ENCODE results near the gene CHRNB1.

Gene CHRNB1

GRCh38 chr17:7462474-7463371 lies 17.9 kb downstream of the CHRNB1 start:
- POLR2A ChIA-PET: interaction anchor here (0.5 to 2.1 kb wide), 4 partner anchors 22 to 188 kb away, joined by 3 to 7 read pairs (median 4); partner anchors contain the start of genes POLR2A and TMEM256
- CTCF ChIA-PET: interaction anchor here (0.6 to 0.9 kb wide), 3 partner anchors 28 to 62 kb away, joined by 5 read pairs; no protein-coding TSS in a partner anchor
- TF ChIP-seq ZNF645 (tag by site-specific recombination; IDR thresholded peaks at IDR 0.05) (no peak), ZNF513 (tag by site-specific recombination; IDR thresholded peaks at IDR 0.05) (peak; percentile 94), ZNF146 (tag by site-specific recombination; IDR thresholded peaks at IDR 0.05) (no peak), OVOL3 (tag by site-specific recombination; IDR thresholded peaks at IDR 0.05) (no peak), ZNF157 (tag by site-specific recombination; IDR thresholded peaks at IDR 0.05) (no peak)
- no peaks in the 10 kb centered on the region for H3K4me1 ChIP-seq (ENCODE audit: control insufficient read depth, insufficient read depth, low read length)
- no peak overlapping the region for H3K27ac ChIP-seq (ENCODE audit: extremely low read depth, low read depth, low read length)
- no peaks in the 10 kb centered on the region for H3K9me3 ChIP-seq (ENCODE audit: control insufficient read depth, insufficient read depth, low read depth, low read length)
- peaks cover 3 to 51% of the 10 kb centered on the region in 2 experiments; a peak in 2 of 3 replicates for H3K36me3 ChIP-seq (ENCODE audit: control insufficient read depth in 2 of 2, insufficient read depth in 1 of 2, low read length in 2 of 2)
- no peak overlapping the region for H3K4me3 ChIP-seq (ENCODE audit: low read depth, low read length)

- Histone ChIP-seq H3K4me3 (ENCODE audit: low read depth, low read length) (no peak overlapping the region), H3K27ac (ENCODE audit: extremely low read depth, low read depth, low read length) (no peak overlapping the region), H3K36me3 (ENCODE audit: control insufficient read depth in 2 of 2, insufficient read depth in 1 of 2, low read length in 2 of 2) (peaks cover 0 to 51% of the 10 kb centered on the region in 2 experiments; a peak in 2 of 3 replicates), H3K4me1 (ENCODE audit: control insufficient read depth, insufficient read depth, low read length) (no peaks in the 10 kb centered on the region), H3K9me3 (ENCODE audit: control insufficient read depth, insufficient read depth, low read depth, low read length) (no peaks in the 10 kb centered on the region)
- POLR2A ChIA-PET: interaction anchor here (1.7 to 2.1 kb wide), 2 partner anchors 21 to 60 kb away, joined by 4 to 7 read pairs; partner anchors contain the start of genes POLR2A and TMEM256
- CTCF ChIA-PET: interaction anchor here (0.9 to 1.4 kb wide), 2 partner anchors 27 kb away, joined by 4 to 5 read pairs; no protein-coding TSS in a partner anchor
- no peak for TF ChIP-seq ZNF571 (tag by site-specific recombination; IDR thresholded peaks at IDR 0.05)
- TF ChIP-seq SCRT1 (tag by site-specific recombination; IDR thresholded peaks at IDR 0.05; ENCODE audit: borderline replicate concordance): no peak
- TF ChIP-seq ZNF423 (tag by site-specific recombination; IDR thresholded peaks at IDR 0.05): no peak
- TF ChIP-seq ZNF600 (tag by site-specific recombination; IDR thresholded peaks at IDR 0.05): no peak
- TF ChIP-seq ZBTB26 (tag by site-specific recombination; optimal IDR thresholded peaks at IDR 0.05): no peak
- no peak for TF ChIP-seq KLF16 (tag by site-specific recombination; IDR thresholded peaks at IDR 0.05)
- no peak for TF ChIP-seq IKZF3 (tag by site-specific recombination; IDR thresholded peaks at IDR 0.05)
- TF ChIP-seq ZNF596 (tag by site-specific recombination; IDR thresholded peaks at IDR 0.05): no peak
- TF ChIP-seq ZNF544 (tag by site-specific recombination; IDR thresholded peaks at IDR 0.05): no peak
- TF ChIP-seq KLF7 (tag by site-specific recombination; IDR thresholded peaks at IDR 0.05; ENCODE audit: borderline replicate concordance): no peak
- no peak for TF ChIP-seq GLI2 (tag by site-specific recombination; IDR thresholded peaks at IDR 0.05; ENCODE audit: borderline replicate concordance, low read depth)
- no peak for TF ChIP-seq ZBTB44 (tag by site-specific recombination; IDR thresholded peaks at IDR 0.05)
- TF ChIP-seq ZNF488 (tag by site-specific recombination; IDR thresholded peaks at IDR 0.05): no peak
- no peak for TF ChIP-seq ZNF785 (tag by site-specific recombination; IDR thresholded peaks at IDR 0.05)
These were observed 18.5 kb downstream of the CHRNB1 start for GRCh38 chr17:7463372-7463846.
